HFFc6 (cell line): Measurements from ENCODE around the gene WFDC1. TPM values are rescaled to one million over a fixed set of nuclear protein-coding genes. Genes with fewer than 3 reads are reported as not detected.
"Not testable (repeated sequence)": the region's sequence is repeated elsewhere in the genome, so short reads cannot be mapped to it uniquely, and the experiment has no call there.

Source experiments
- DNase-seq: peaks from one replicate; pipeline ENCODE4 v3.0.0-alpha.2; 2018
- H3K27ac Mint-ChIP-seq: 2 replicates; pipeline ENCODE4 v1.8.0; 2020; ENCODE audit warnings: mild to moderate bottlenecking, mixed read lengths
- H3K27me3 Mint-ChIP-seq: 2 replicates; pipeline ENCODE4 v1.8.0; 2021; ENCODE audit warnings: mild to moderate bottlenecking, moderate library complexity, mixed read lengths; ENCODE audit not compliant: insufficient read depth
- H3K36me3 Mint-ChIP-seq: 2 replicates; pipeline ENCODE4 v1.8.0; 2021; ENCODE audit warnings: low read depth, mixed read lengths
- H3K4me1 Mint-ChIP-seq: 2 replicates; pipeline ENCODE4 v1.8.0; 2020; ENCODE audit warnings: low read depth, mixed read lengths
- H3K4me3 Mint-ChIP-seq: 2 replicates; pipeline ENCODE4 v1.8.0; 2020; ENCODE audit warnings: mild to moderate bottlenecking, moderate library complexity, mixed read lengths
- H3K9me3 Mint-ChIP-seq: 2 replicates; pipeline ENCODE4 v1.8.0; 2020; ENCODE audit warnings: mild to moderate bottlenecking, mixed read lengths
- total RNA-seq, 6 experiments: library from RNA; stranded (reverse); fragmentation: NEBNext Ultra II Directional; extraction: Animal tissue kit (Norgen Biotek cat#: 25700); gene quantifications; 2 replicates in 1 of 6; 3 replicates in 5 of 6; pipeline ENCODE4 v1.2.3, GENCODE V29; 2021
- TF ChIP-seq, protein P1 (sequence below): fragments of 200-600 bp; sonication (generic); IDR thresholded peaks from 2 replicates; pipeline ENCODE4 v1.5.0; 2021; ENCODE audit warnings: antibody characterized with exemption, mild to moderate bottlenecking

The WFDC1 gene
- total RNA-seq, 6 experiments from 2014 or later, result 2.4 to 34.5 (median 2.8) TPM

DNA sequence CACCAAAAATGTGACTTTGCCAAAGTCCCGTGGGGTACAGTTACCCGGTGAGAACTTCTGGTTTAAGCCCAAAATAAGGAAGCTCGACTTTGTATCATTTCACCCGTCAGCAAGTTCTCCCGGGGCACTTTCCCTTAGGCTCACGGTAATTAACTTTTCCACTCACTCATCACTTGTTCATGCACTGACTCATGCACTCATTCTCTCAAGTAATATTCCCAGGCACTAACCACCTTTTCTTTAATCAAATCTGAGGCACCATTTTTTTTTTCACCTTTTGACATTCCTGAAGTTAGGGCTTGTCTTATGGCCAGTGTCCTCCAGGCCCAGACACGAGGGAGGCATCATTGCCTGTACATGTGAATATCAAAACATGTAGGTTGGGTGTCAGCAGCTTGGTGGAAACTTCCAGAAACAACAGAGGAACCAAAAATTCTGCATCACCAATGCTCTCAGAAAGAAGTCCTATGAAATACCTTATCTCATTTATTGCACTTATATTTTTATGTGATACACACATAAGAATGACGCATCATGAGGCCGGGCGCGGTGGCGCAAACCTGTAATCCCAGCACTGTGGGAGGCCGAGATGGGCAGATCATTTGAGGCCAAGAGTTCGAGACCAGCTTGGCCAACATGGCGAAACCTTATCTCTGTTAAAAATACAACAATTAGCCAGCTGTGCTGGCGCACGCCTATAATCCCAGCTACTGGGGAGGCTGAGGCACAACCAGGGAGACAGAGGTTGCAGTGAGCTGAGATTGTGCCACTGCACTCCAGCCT lies 37.5 kb downstream of the WFDC1 start:
- TF ChIP-seq, protein P1, sequence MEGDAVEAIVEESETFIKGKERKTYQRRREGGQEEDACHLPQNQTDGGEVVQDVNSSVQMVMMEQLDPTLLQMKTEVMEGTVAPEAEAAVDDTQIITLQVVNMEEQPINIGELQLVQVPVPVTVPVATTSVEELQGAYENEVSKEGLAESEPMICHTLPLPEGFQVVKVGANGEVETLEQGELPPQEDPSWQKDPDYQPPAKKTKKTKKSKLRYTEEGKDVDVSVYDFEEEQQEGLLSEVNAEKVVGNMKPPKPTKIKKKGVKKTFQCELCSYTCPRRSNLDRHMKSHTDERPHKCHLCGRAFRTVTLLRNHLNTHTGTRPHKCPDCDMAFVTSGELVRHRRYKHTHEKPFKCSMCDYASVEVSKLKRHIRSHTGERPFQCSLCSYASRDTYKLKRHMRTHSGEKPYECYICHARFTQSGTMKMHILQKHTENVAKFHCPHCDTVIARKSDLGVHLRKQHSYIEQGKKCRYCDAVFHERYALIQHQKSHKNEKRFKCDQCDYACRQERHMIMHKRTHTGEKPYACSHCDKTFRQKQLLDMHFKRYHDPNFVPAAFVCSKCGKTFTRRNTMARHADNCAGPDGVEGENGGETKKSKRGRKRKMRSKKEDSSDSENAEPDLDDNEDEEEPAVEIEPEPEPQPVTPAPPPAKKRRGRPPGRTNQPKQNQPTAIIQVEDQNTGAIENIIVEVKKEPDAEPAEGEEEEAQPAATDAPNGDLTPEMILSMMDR, result no peak
- Mint-ChIP-seq H3K9me3 (peaks cover 12% of the 10 kb centered on the region), H3K27ac (no peak overlapping the region), H3K4me1 (peaks cover 12% of the 10 kb centered on the region), H3K4me3 (no peak overlapping the region), H3K36me3 (peaks cover 9% of the 10 kb centered on the region), H3K27me3 (peaks cover 27% of the 10 kb centered on the region)
- peak; percentile 28 for DNase-seq

DNA sequence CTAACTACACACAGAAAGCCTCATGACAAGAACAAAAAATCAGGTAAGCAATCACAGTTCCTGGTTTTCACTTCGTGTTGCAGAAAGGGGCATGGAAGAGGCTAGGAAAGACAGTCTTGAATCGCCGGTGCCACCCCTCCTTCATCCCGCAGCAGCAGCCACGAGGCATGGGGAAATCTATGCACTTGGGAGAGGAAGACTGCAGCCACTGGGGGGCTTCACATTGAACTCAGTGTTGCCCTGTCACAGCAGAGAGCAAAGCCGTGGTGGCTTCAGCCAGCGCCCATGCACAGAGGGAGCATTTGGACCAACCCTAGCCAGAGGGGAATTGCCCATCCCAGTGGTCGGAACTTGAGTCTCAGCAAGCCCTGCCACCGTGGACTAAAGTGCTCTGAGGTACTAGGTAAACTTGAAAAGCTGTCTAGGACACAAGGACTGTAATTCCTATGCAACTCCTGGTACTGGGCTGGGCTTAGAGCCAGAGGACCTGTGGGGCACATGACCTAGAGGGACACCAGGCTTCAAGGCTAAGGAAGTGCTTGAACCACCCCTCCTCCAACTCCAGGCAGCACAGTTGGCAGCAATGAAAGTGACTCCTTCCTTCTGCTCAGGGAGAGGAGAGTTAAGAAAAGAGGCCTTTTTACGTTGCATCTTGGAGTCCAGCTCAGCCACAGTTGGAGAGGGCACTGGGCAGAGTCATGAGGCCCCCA lies 38.5 kb downstream of the WFDC1 start:
- Mint-ChIP-seq H3K27ac (no peak overlapping the region), H3K4me3 (no peak overlapping the region), H3K4me1 (peaks cover 12% of the 10 kb centered on the region), H3K36me3 (peaks cover 8% of the 10 kb centered on the region), H3K27me3 (peaks cover 27% of the 10 kb centered on the region), H3K9me3 (peaks cover 10% of the 10 kb centered on the region)
- TF ChIP-seq, protein P1, result no peak
- no peak for DNase-seq

DNA sequence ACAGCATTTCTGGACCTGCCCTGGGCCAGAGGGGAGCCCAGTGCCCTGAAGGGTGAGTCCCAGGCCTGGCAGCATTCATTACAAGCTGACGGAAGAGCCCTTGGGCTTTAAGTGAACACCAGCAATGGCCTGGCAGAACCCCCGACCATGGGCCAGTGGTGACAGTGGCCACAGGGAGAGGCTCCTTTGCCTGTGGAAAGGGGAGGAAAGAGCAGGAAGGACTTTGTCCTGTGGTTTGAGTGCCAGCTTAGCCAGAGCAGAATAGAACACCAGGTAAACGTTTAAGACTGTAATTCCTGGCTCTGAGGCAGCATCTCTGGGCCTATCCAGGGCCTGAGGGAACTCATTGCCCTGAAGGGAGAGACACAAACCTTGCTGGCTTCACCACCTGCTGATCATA lies 39.4 kb downstream of the WFDC1 start:
- peaks cover 12% of the 10 kb centered on the region for H3K4me1 Mint-ChIP-seq
- no peak for DNase-seq
- no peak overlapping the region for H3K27ac Mint-ChIP-seq
- peaks cover 28% of the 10 kb centered on the region for H3K27me3 Mint-ChIP-seq
- H3K9me3 Mint-ChIP-seq, result peaks cover 10% of the 10 kb centered on the region
- H3K36me3 Mint-ChIP-seq, result peaks cover 8% of the 10 kb centered on the region
- TF ChIP-seq, protein P1, result no peak
- H3K4me3 Mint-ChIP-seq, result no peak overlapping the region

DNA sequence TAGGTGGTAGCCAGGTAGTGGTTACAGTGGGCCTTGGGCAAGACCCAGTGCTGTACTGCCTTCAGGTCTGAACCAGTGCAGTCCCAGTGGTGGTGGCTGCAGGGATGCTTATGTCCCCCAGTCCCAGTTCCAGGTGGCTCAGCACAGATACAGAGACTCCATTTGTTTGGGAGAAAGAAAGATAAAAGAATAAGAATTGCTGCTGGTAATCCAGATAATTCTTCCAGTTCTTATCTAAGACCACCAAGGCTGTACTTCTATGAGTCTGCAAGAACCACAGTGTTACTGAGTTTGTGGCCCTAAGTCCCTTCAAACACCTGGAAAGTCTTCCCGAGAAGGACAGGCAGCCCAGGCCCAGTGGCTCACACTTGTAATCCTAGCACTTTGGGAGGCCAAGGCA lies 39.8 kb downstream of the WFDC1 start:
- peaks cover 12% of the 10 kb centered on the region for H3K4me1 Mint-ChIP-seq
- peaks cover 10% of the 10 kb centered on the region for H3K9me3 Mint-ChIP-seq
- H3K27ac Mint-ChIP-seq, result no peak overlapping the region
- TF ChIP-seq, protein P1, result no peak
- no peak for DNase-seq
- peaks cover 8% of the 10 kb centered on the region for H3K36me3 Mint-ChIP-seq
- H3K4me3 Mint-ChIP-seq, result no peak overlapping the region
- H3K27me3 Mint-ChIP-seq, result peaks cover 32% of the 10 kb centered on the region

DNA sequence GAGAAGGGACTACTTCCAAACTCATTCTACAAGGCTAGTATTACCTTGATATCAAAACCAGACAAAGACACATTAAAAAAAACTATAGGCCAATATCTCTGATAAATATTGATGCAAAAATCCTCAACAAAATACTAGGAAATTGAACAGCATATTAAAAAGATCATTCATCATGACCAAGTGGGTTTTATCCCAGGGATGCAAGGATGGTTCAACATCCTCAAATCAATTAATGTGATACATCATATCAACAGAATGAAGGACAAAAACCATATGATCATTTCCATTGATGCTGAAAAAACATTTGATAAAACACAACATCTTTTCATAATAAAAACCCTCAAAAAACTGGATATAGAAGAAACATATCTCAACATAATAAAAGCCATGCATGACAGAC lies 42.6 kb downstream of the WFDC1 start:
- Mint-ChIP-seq H3K9me3 (peaks cover 10% of the 10 kb centered on the region), H3K27me3 (peaks cover 48% of the 10 kb centered on the region)
- H3K4me1 Mint-ChIP-seq, H3K27ac Mint-ChIP-seq, H3K4me3 Mint-ChIP-seq, H3K36me3 Mint-ChIP-seq, DNase-seq: not testable (repeated sequence)

DNA sequence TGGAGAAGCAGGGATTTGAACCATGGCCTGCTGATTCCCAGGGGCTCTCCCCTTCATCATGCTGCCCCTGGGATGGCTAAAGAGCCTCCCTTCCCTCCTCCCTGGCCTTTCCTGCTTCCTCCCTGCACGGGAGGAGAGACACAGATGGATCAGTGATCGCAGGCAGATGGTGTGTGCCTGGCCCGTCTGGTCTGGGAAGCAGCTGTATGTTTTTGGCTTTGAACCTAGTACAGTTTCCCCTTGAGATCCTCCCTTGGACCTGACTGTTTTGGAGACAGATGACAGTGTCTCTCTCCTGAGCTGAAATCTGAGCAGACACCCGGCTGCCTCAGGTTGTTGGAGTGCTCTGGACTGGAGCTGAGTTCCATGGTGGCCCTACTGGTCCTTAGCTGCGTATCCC lies 44.6 kb downstream of the WFDC1 start:
- Mint-ChIP-seq H3K27ac (no peak overlapping the region), H3K4me3 (no peak overlapping the region), H3K27me3 (peaks cover 45% of the 10 kb centered on the region), H3K4me1 (no peaks in the 10 kb centered on the region), H3K9me3 (peaks cover 10% of the 10 kb centered on the region), H3K36me3 (peaks cover 8% of the 10 kb centered on the region)
- TF ChIP-seq, protein P1, result no peak
- no peak for DNase-seq
